ENCODE measurements around the gene BBS5.
"Not testable (repeated sequence)": the region's sequence is repeated elsewhere in the genome, so short reads cannot be mapped to it uniquely, and the experiment has no call there.

The BBS5 gene

DNA sequence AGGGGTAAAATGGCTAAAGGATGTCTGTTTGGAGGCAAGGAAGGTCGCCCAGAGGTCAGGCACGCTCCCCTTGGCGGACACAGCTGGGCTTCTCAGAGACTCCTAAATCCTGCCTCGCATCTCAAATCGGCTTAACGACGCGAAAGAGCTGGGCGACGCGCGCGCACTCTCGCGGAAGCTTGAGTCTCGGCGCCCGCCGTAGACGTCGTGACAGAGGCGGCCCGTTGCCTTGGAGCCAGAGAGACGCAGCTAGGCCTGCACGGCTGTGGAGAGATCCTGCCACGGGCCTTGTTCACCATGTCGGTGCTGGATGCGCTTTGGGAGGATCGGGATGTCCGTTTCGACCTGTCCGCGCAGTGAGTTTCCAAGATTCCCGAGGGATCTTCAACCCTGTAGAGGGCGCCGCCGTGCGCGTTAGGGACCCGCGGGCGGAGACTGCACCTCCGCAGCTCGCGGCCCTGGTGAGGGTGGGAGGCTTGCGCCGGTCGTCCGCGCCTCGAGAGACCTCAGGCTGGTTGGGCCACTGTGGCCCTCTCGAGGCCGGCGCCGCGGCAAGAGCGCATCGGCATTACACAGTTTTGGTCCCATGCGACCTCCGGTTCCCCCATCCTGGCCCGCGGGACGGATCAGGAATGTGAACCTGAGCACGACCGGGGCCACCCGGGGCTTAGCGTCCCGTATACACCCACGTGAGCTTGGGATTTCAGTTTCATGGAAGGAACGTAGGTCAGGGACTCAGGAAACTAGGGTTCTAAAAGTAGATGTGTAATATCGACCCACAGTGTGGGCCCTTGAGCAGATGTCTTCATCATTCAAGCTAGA lies at the start of gene BBS5:
TSS of gene BBS5 (plus strand) at position 238 of the 822 bp plus-strand sequence. CDS start at position 298, 60 bp downstream.
- peak within 1 kb of the TSS; percentile 90 for H3K4me2 ChIP-seq
- peak within 1 kb of the TSS; percentile 32; the same call in 1 of the 2 replicates for H3K9ac ChIP-seq
- no peak within 1 kb of the TSS for H3K27ac ChIP-seq
- peak within 1 kb of the TSS; percentile 94 for H2AFZ ChIP-seq (ENCODE audit: low read depth)
- no peaks in the 10 kb centered on the region for H3K79me2 ChIP-seq (ENCODE audit: insufficient read depth, low read depth)
- peak within 1 kb of the TSS; percentile 88 for H3K4me3 ChIP-seq (IDR thresholded peaks at IDR 0.05; ENCODE audit: insufficient read depth, low read depth, low read length)
- no peaks in the 10 kb centered on the region for H3K36me3 ChIP-seq (ENCODE audit: insufficient read depth)
- TF ChIP-seq, protein P1, sequence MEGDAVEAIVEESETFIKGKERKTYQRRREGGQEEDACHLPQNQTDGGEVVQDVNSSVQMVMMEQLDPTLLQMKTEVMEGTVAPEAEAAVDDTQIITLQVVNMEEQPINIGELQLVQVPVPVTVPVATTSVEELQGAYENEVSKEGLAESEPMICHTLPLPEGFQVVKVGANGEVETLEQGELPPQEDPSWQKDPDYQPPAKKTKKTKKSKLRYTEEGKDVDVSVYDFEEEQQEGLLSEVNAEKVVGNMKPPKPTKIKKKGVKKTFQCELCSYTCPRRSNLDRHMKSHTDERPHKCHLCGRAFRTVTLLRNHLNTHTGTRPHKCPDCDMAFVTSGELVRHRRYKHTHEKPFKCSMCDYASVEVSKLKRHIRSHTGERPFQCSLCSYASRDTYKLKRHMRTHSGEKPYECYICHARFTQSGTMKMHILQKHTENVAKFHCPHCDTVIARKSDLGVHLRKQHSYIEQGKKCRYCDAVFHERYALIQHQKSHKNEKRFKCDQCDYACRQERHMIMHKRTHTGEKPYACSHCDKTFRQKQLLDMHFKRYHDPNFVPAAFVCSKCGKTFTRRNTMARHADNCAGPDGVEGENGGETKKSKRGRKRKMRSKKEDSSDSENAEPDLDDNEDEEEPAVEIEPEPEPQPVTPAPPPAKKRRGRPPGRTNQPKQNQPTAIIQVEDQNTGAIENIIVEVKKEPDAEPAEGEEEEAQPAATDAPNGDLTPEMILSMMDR (conservative IDR thresholded peaks at IDR 0.05; ENCODE audit: low read depth, low read length) = peak; percentile 42
- no peaks in the 10 kb centered on the region for H3K4me1 ChIP-seq (ENCODE audit: low read depth, poor library complexity, severe bottlenecking)
- H4K20me1 ChIP-seq (ENCODE audit: insufficient read depth) = no peaks in the 10 kb centered on the region
- H3K27me3 ChIP-seq (ENCODE audit: insufficient read depth, low read depth) = no peaks in the 10 kb centered on the region

DNA sequence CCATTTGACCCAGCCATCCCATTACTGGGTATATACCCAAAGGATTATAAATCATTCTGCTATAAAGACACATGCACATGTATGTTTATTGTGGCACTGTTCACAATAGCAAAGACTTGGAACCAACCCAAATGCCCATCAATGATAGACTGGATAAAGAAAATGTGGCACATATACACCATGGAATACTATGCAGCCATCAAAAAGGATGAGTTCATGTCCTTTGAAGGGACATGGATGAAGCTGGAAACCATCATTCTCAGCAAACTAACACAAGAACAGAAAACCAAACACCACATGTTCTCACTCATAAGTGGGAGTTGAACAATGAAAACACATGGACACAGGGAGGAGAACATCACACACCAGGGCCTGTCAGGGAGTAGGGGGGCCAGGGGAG lies 47.5 kb upstream of the BBS5 start:
- H3K27ac ChIP-seq; H3K4me2 ChIP-seq; H3K4me3 ChIP-seq (IDR thresholded peaks at IDR 0.05; ENCODE audit: insufficient read depth, low read depth, low read length); H3K9ac ChIP-seq; H2AFZ ChIP-seq (ENCODE audit: low read depth); H3K4me1 ChIP-seq (ENCODE audit: low read depth, poor library complexity, severe bottlenecking); H4K20me1 ChIP-seq (ENCODE audit: insufficient read depth); H3K36me3 ChIP-seq (ENCODE audit: insufficient read depth); H3K27me3 ChIP-seq (ENCODE audit: insufficient read depth, low read depth); H3K79me2 ChIP-seq (ENCODE audit: insufficient read depth, low read depth): not testable (repeated sequence)

DNA sequence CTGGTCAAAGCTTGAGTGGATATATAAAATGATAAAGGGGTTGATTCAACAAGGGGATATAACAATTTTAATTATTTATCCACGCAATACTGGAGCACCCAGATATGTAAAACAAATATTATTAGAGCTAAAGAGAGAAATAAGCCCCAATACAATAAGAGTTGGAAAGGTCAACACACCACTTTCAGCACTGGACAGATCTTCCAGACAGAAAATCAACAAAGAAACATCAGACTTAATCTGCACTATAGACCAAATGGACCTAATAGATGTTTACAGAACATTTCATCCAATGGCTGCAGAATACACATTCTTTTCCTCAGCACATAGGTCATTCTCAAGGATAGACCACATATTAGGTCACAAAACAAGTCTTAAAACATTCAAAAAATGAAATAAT lies 45.1 kb upstream of the BBS5 start:
- H3K4me3 ChIP-seq (IDR thresholded peaks at IDR 0.05; ENCODE audit: insufficient read depth, low read depth, low read length); H3K9ac ChIP-seq; H3K4me1 ChIP-seq (ENCODE audit: low read depth, poor library complexity, severe bottlenecking); H3K4me2 ChIP-seq; H4K20me1 ChIP-seq (ENCODE audit: insufficient read depth); H2AFZ ChIP-seq (ENCODE audit: low read depth); H3K36me3 ChIP-seq (ENCODE audit: insufficient read depth); H3K27me3 ChIP-seq (ENCODE audit: insufficient read depth, low read depth); H3K79me2 ChIP-seq (ENCODE audit: insufficient read depth, low read depth); H3K27ac ChIP-seq: not testable (repeated sequence)

DNA sequence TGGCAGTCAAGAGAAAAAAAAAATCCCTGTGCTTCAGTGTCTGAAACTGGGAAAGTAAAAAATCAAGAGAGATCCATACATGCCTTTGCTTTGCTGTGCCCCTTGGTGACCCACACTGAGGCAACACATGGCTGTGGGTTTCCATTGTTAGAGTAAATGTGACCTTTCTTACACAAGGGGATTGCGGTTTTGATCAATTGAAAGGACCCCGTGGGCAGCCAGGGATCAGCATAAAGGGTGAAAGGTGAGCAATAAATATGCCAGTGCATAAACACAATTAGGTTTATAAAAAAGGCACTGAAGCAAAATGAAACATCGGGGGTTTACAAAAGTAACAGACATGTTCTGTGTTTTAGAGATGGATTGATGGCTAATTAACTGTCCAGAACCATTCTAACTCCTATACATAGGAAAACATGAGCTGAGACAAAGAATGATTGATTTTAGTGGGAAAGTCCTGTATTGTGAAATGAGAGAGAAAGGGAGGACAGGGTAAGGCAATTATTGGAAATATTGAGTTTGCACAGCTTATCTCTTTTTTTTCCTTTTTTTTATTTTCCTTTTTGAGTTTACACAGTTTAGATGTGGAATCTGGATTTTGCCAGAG lies 40.7 kb upstream of the BBS5 start:
- Histone ChIP-seq H3K27ac (no peak overlapping the region), H3K79me2 (ENCODE audit: insufficient read depth, low read depth) (no peaks in the 10 kb centered on the region), H3K27me3 (ENCODE audit: insufficient read depth, low read depth) (no peaks in the 10 kb centered on the region), H3K4me2 (no peak overlapping the region), H3K9ac (no peak overlapping the region), H3K4me1 (ENCODE audit: low read depth, poor library complexity, severe bottlenecking) (no peaks in the 10 kb centered on the region), H2AFZ (ENCODE audit: low read depth) (no peak overlapping the region), H4K20me1 (ENCODE audit: insufficient read depth) (no peaks in the 10 kb centered on the region), H3K4me3 (IDR thresholded peaks at IDR 0.05; ENCODE audit: insufficient read depth, low read depth, low read length) (no peak overlapping the region), H3K36me3 (ENCODE audit: insufficient read depth) (no peaks in the 10 kb centered on the region)
- TF ChIP-seq, protein P1 (conservative IDR thresholded peaks at IDR 0.05; ENCODE audit: low read depth, low read length) = no peak

DNA sequence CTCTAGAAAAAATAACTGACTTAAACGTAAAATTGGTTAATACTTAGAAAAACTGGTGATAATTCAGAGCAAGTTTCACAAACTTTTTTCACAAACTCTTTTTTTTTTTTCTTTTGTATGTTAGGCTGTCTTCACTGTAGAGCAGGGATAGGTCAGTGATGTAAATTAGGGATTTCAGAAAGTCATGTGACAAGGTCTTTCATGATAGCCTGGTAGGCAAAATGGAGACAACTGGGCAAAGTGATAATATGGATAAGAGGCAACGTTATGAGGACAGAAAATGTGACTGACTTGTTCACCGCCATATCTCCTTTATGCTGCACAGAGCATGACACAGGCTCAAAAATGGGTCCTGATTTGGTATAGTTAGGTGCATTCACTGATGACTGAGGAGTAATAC lies 39.4 kb upstream of the BBS5 start:
- Histone ChIP-seq H3K79me2 (ENCODE audit: insufficient read depth, low read depth) (no peaks in the 10 kb centered on the region), H3K27me3 (ENCODE audit: insufficient read depth, low read depth) (no peaks in the 10 kb centered on the region), H3K4me3 (IDR thresholded peaks at IDR 0.05; ENCODE audit: insufficient read depth, low read depth, low read length) (no peak overlapping the region), H3K36me3 (ENCODE audit: insufficient read depth) (no peaks in the 10 kb centered on the region), H3K4me1 (ENCODE audit: low read depth, poor library complexity, severe bottlenecking) (no peaks in the 10 kb centered on the region), H4K20me1 (ENCODE audit: insufficient read depth) (no peaks in the 10 kb centered on the region), H3K4me2 (no peak overlapping the region), H3K27ac (no peak overlapping the region), H2AFZ (ENCODE audit: low read depth) (no peak overlapping the region), H3K9ac (no peak overlapping the region)
- TF ChIP-seq, protein P1 (conservative IDR thresholded peaks at IDR 0.05; ENCODE audit: low read depth, low read length) = no peak

Measured in KMS-11 (cell line).